ENCODE results near the gene ST3GAL5.

ST3GAL5 gene

DNA sequence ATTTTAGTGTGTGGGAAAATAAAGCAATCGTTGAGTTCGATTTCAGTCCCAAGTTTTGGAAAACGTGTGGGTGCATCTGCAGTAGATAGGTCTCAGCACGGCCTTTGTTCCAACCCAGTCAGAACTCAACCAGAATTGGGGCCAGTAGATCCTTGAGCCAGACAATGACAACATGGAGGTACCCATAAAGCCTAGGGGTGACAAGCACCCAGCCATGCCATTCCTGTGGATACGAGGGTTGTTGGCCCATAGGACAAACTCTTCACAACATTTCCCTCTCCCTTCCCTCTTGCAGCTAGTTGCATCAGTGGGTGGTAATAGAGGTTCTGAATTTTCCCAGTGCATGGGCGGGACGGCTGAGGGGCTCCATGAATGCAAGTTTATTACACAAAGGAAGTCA, 60.1 kb downstream of the ST3GAL5 start:
- H4K20me1 ChIP-seq: no peaks in the 10 kb centered on the region
- H3K9me3 ChIP-seq: no peaks in the 10 kb centered on the region
- H3K4me1 ChIP-seq: peaks cover 30% of the 10 kb centered on the region
- no peak overlapping the region for H3K9ac ChIP-seq
- no peaks in the 10 kb centered on the region for H3K36me3 ChIP-seq
- no peak overlapping the region for H3K4me2 ChIP-seq
- no peaks in the 10 kb centered on the region for H3K27me3 ChIP-seq
- H3K27ac ChIP-seq: no peak overlapping the region
- TF ChIP-seq Cebpa-rat (IDR thresholded peaks at IDR 0.05): no peak
- no peak overlapping the region for H3K4me3 ChIP-seq

GRCh38 chr2:85827879-85828569, 60.8 kb downstream of the ST3GAL5 start:
- H3K9ac ChIP-seq: peak overlapping the region; percentile 60; the same call in 1 of the 2 replicates
- TF ChIP-seq Cebpa-rat (IDR thresholded peaks at IDR 0.05): no peak
- peaks cover 28% of the 10 kb centered on the region for H3K4me1 ChIP-seq
- H3K27me3 ChIP-seq: no peaks in the 10 kb centered on the region
- H3K9me3 ChIP-seq: no peaks in the 10 kb centered on the region
- no peaks in the 10 kb centered on the region for H4K20me1 ChIP-seq
- H3K36me3 ChIP-seq: no peaks in the 10 kb centered on the region
- peak overlapping the region; percentile 65 for H3K4me2 ChIP-seq
- no peak overlapping the region for H3K4me3 ChIP-seq
- H3K27ac ChIP-seq: peak overlapping the region; percentile 47

- peak overlapping the region; percentile 60; the same call in 1 of the 2 replicates for H3K9ac ChIP-seq
- peaks cover 22% of the 10 kb centered on the region for H3K4me1 ChIP-seq
- no peaks in the 10 kb centered on the region for H3K27me3 ChIP-seq
- no peak overlapping the region for H3K4me3 ChIP-seq
- H3K36me3 ChIP-seq: no peaks in the 10 kb centered on the region
- peak overlapping the region; percentile 47 for H3K27ac ChIP-seq
- no peaks in the 10 kb centered on the region for H3K9me3 ChIP-seq
- no peak for TF ChIP-seq Cebpa-rat (IDR thresholded peaks at IDR 0.05)
- no peaks in the 10 kb centered on the region for H4K20me1 ChIP-seq
- H3K4me2 ChIP-seq: peak overlapping the region; percentile 65
Observed at GRCh38 chr2:85826990-85827878, 61.6 kb downstream of the ST3GAL5 start.

GRCh38 chr2:85823951-85824350, 64.8 kb downstream of the ST3GAL5 start:
- no peak overlapping the region for H3K27ac ChIP-seq
- H4K20me1 ChIP-seq: no peaks in the 10 kb centered on the region
- no peak overlapping the region for H3K4me3 ChIP-seq
- H3K4me1 ChIP-seq: peaks cover 10% of the 10 kb centered on the region
- no peak for TF ChIP-seq Cebpa-rat (IDR thresholded peaks at IDR 0.05)
- no peaks in the 10 kb centered on the region for H3K9me3 ChIP-seq
- H3K36me3 ChIP-seq: no peaks in the 10 kb centered on the region
- no peak overlapping the region for H3K4me2 ChIP-seq
- no peaks in the 10 kb centered on the region for H3K27me3 ChIP-seq
- H3K9ac ChIP-seq: no peak overlapping the region

DNA sequence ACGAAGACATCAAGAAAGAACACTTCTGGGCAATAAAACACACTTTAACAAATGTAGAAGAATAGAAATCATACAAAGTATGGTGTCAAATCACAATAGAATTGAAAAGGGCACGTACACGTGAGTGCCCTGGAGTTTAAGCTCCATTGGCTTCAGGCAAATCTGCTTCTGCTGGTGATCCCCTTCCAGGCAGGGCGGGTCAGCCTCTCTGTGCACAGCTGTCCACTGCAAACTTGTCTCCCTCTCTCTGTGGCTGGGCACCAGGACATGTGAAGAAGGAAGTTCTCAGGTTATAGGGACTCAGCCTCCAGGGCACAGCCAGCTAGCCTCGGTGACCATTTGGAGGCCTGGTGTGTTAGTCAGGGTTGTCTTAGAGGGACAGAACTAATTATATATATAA, 66.0 kb downstream of the ST3GAL5 start:
- Histone ChIP-seq H3K4me1 (peaks cover 7% of the 10 kb centered on the region), H3K27me3 (no peaks in the 10 kb centered on the region), H3K9ac (no peak overlapping the region), H4K20me1 (no peaks in the 10 kb centered on the region), H3K27ac (no peak overlapping the region), H3K36me3 (no peaks in the 10 kb centered on the region), H3K4me2 (no peak overlapping the region), H3K9me3 (no peaks in the 10 kb centered on the region), H3K4me3 (no peak overlapping the region)
- no peak for TF ChIP-seq Cebpa-rat (IDR thresholded peaks at IDR 0.05)

- H3K9ac ChIP-seq: no peak overlapping the region
- H3K4me3 ChIP-seq: no peak overlapping the region
- H4K20me1 ChIP-seq: no peaks in the 10 kb centered on the region
- H3K36me3 ChIP-seq: no peaks in the 10 kb centered on the region
- H3K27me3 ChIP-seq: no peaks in the 10 kb centered on the region
- no peaks in the 10 kb centered on the region for H3K4me1 ChIP-seq
- no peak overlapping the region for H3K27ac ChIP-seq
- H3K9me3 ChIP-seq: no peaks in the 10 kb centered on the region
- H3K4me2 ChIP-seq: no peak overlapping the region
- no peak for TF ChIP-seq Cebpa-rat (IDR thresholded peaks at IDR 0.05)
Observed at GRCh38 chr2:85819811-85820510, 68.8 kb downstream of the ST3GAL5 start.

- H3K27me3 ChIP-seq: peaks cover 21% of the 10 kb centered on the region
- no peak overlapping the region for H3K9ac ChIP-seq
- H4K20me1 ChIP-seq: no peaks in the 10 kb centered on the region
- no peaks in the 10 kb centered on the region for H3K36me3 ChIP-seq
- no peak overlapping the region for H3K27ac ChIP-seq
- H3K4me2 ChIP-seq: no peak overlapping the region
- H3K4me3 ChIP-seq: no peak overlapping the region
- H3K4me1 ChIP-seq: no peaks in the 10 kb centered on the region
- no peaks in the 10 kb centered on the region for H3K9me3 ChIP-seq
- TF ChIP-seq Cebpa-rat (IDR thresholded peaks at IDR 0.05): no peak
Observed at GRCh38 chr2:85814802-85815550, 73.8 kb downstream of the ST3GAL5 start.

- no peaks in the 10 kb centered on the region for H3K9me3 ChIP-seq
- no peak overlapping the region for H3K4me3 ChIP-seq
- no peak overlapping the region for H3K27ac ChIP-seq
- no peak overlapping the region for H3K4me2 ChIP-seq
- no peak overlapping the region for H3K9ac ChIP-seq
- H3K27me3 ChIP-seq: peaks cover 21% of the 10 kb centered on the region
- no peaks in the 10 kb centered on the region for H3K36me3 ChIP-seq
- no peak for TF ChIP-seq Cebpa-rat (IDR thresholded peaks at IDR 0.05)
- no peaks in the 10 kb centered on the region for H4K20me1 ChIP-seq
- H3K4me1 ChIP-seq: no peaks in the 10 kb centered on the region
Observed at GRCh38 chr2:85813982-85814801, 74.6 kb downstream of the ST3GAL5 start.

All from BLaER1 (cell line).